Karpas-422 (cell line): ENCODE data around the gene SSBP3. TPM values are rescaled to one million over a fixed set of nuclear protein-coding genes. Genes with fewer than 3 reads are reported as not detected.

Source experiments
- DNase-seq: peaks from one replicate; pipeline ENCODE4 v3.0.0-alpha.2; 2015
- H2AFZ ChIP-seq: fragments of 200-600 bp; sonication (generic); 2 replicates; pipeline ENCODE4 v1.6.1; 2014; ENCODE audit warnings: antibody characterized with exemption, low read length, mixed read lengths
- H3K27ac ChIP-seq: fragments of 200-600 bp; sonication (generic); 2 replicates; pipeline ENCODE4 v1.5.1; 2014; ENCODE audit warnings: mild to moderate bottlenecking, low read length, moderate library complexity
- H3K27me3 ChIP-seq: fragments of 200-600 bp; sonication (generic); 2 replicates; pipeline ENCODE4 v1.6.1; 2014; ENCODE audit warnings: low read length, mixed read lengths
- H3K36me3 ChIP-seq: fragments of 200-600 bp; sonication (generic); 2 replicates; pipeline ENCODE4 v1.6.1; 2014; ENCODE audit warnings: low read length, mixed read lengths; ENCODE audit not compliant: insufficient read depth
- H3K4me1 ChIP-seq: fragments of 200-600 bp; sonication (generic); 2 replicates; pipeline ENCODE4 v1.6.1; 2014; ENCODE audit warnings: mild to moderate bottlenecking, low read length, mixed read lengths
- H3K4me2 ChIP-seq: fragments of 200-600 bp; sonication (generic); 2 replicates; pipeline ENCODE4 v1.6.1; 2014; ENCODE audit warnings: low read length, low read depth, mild to moderate bottlenecking; ENCODE audit not compliant: poor library complexity, severe bottlenecking
- H3K4me3 ChIP-seq: fragments of 200-600 bp; sonication (generic); 2 replicates; pipeline ENCODE4 v1.5.1; 2014; ENCODE audit warnings: mild to moderate bottlenecking, antibody characterized with exemption, low read length, mixed read lengths
- H3K79me2 ChIP-seq: fragments of 200-600 bp; sonication (generic); 2 replicates; pipeline ENCODE4 v1.6.1; 2014; ENCODE audit warnings: mild to moderate bottlenecking, low read length, mixed read lengths
- H3K9ac ChIP-seq: fragments of 200-600 bp; sonication (generic); 2 replicates; pipeline ENCODE4 v1.6.0; 2014; ENCODE audit warnings: low read length
- H3K9me2 ChIP-seq: fragments of 200-600 bp; sonication (generic), shearing (Covaris generic); replicated peaks from 2 replicates; pipeline ENCODE4 v1.6.0; 2014; ENCODE audit warnings: mild to moderate bottlenecking, low read length, moderate library complexity; ENCODE audit not compliant: insufficient read depth
- H3K9me3 ChIP-seq: fragments of 300-700, 200-600 bp; sonication (generic); 2 replicates; pipeline ENCODE4 v1.6.1; 2014; ENCODE audit warnings: low read length, mixed read lengths
- H4K20me1 ChIP-seq: fragments of 200-600 bp; sonication (generic); 2 replicates; pipeline ENCODE4 v1.6.1; 2014; ENCODE audit warnings: mild to moderate bottlenecking, antibody characterized with exemption, low read length, low read depth; ENCODE audit not compliant: insufficient read depth
- total RNA-seq: library from RNA; depleted of rRNA; stranded (reverse); fragments of >200 nt; shearing (Covaris generic); gene quantifications from 2 replicates; pipeline ENCODE4 v1.2.3, GENCODE V29; 2014; ENCODE audit warnings: low replicate concordance

Gene SSBP3
- total RNA-seq, 1 experiment from 2014 or later, result 4.7 TPM

DNA sequence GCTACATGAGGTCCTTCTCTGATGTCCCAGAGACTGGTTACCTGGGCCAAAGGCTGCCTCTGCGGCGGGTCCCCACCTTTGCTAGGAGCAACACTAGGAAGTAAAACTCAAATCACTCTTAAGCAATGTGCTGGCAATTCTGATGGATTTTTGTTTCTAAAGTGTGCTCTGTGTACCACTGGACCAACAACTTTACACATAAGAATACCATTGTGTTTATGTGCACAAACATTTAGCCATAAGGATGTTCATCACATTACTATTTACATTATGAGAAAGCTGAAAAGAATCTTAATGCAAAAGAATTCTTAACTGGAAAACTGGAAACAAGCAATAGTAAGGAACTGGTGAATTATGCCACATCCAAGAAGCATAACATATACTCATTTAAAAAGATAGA, 38.6 kb downstream of the SSBP3 start:
- no peaks in the 10 kb centered on the region; the same call in 1 of the 2 replicates for H4K20me1 ChIP-seq
- H3K4me2 ChIP-seq, result no peak overlapping the region
- H3K9ac ChIP-seq, result no peak overlapping the region
- no peaks in the 10 kb centered on the region for H3K79me2 ChIP-seq
- no peak overlapping the region for H3K27ac ChIP-seq
- peaks cover 13% of the 10 kb centered on the region for H3K4me1 ChIP-seq
- H2AFZ ChIP-seq, result no peak overlapping the region
- H3K36me3 ChIP-seq, result no peaks in the 10 kb centered on the region
- DNase-seq, result no peak
- H3K4me3 ChIP-seq, result no peak overlapping the region
- no peaks in the 10 kb centered on the region for H3K9me2 ChIP-seq
- H3K9me3 ChIP-seq, result no peaks in the 10 kb centered on the region
- no peaks in the 10 kb centered on the region for H3K27me3 ChIP-seq

DNA sequence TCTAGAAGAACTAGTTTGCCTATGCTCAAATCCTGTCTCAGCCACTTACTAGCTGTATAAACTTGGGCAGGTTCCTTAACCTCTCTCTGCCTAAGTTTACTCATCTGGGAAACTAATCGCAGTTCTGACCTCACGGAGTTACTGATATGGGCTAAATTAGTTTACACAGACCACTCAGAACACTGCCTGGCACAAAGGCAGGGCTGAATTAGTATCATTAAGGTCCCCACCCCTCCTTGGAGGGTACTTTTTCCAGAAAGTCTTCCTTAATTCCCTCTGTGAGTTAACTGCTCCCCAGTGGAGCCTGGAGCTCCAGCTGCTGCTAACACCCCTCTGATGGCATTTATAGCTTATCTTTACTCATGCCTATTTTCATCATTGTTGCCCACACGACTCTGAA, 40.3 kb downstream of the SSBP3 start:
- H3K79me2 ChIP-seq, result no peaks in the 10 kb centered on the region
- H3K4me3 ChIP-seq, result no peak overlapping the region
- no peaks in the 10 kb centered on the region for H3K27me3 ChIP-seq
- H3K9me3 ChIP-seq, result no peaks in the 10 kb centered on the region
- H3K4me1 ChIP-seq, result peaks cover 25% of the 10 kb centered on the region
- no peak overlapping the region for H3K4me2 ChIP-seq
- no peak overlapping the region for H2AFZ ChIP-seq
- H4K20me1 ChIP-seq, result no peaks in the 10 kb centered on the region; the same call in 1 of the 2 replicates
- H3K9me2 ChIP-seq, result no peaks in the 10 kb centered on the region
- H3K9ac ChIP-seq, result no peak overlapping the region
- H3K27ac ChIP-seq, result no peak overlapping the region
- H3K36me3 ChIP-seq, result no peaks in the 10 kb centered on the region
- DNase-seq, result no peak

DNA sequence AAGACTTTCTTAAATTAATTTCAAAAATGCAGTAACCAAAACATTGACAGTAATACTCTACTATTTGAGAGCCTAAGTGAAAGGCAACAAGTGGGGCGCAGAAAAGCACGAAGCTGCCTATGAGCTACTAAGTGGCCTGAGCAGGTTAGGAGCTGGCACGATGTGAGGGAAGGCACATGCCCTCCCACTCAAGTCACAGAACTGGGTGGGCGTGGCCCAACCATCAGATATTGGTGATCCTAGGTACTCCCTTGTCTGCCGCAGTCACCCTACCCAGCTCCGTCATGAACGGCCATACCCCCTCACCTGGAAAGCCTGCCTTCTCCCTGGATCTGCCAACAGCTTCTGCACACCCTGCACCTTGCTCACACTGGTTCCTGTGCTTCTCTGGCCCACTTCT, 40.8 kb downstream of the SSBP3 start:
- H3K9ac ChIP-seq, result no peak overlapping the region
- H3K9me3 ChIP-seq, result no peaks in the 10 kb centered on the region
- H4K20me1 ChIP-seq, result no peaks in the 10 kb centered on the region; the same call in 1 of the 2 replicates
- no peaks in the 10 kb centered on the region for H3K27me3 ChIP-seq
- no peaks in the 10 kb centered on the region for H3K9me2 ChIP-seq
- H3K4me1 ChIP-seq, result peaks cover 30% of the 10 kb centered on the region
- H3K4me3 ChIP-seq, result no peak overlapping the region
- no peak overlapping the region for H2AFZ ChIP-seq
- H3K36me3 ChIP-seq, result no peaks in the 10 kb centered on the region
- H3K4me2 ChIP-seq, result no peak overlapping the region
- no peak overlapping the region for H3K27ac ChIP-seq
- DNase-seq, result no peak
- no peaks in the 10 kb centered on the region for H3K79me2 ChIP-seq

- Histone ChIP-seq H3K4me2 (no peak overlapping the region), H3K27ac (no peak overlapping the region), H3K9ac (no peak overlapping the region), H3K4me3 (no peak overlapping the region), H2AFZ (no peak overlapping the region), H3K9me2 (no peaks in the 10 kb centered on the region), H4K20me1 (no peaks in the 10 kb centered on the region; the same call in 1 of the 2 replicates), H3K4me1 (peaks cover 34% of the 10 kb centered on the region), H3K9me3 (no peaks in the 10 kb centered on the region), H3K79me2 (no peaks in the 10 kb centered on the region), H3K36me3 (no peaks in the 10 kb centered on the region), H3K27me3 (no peaks in the 10 kb centered on the region)
- DNase-seq, result no peak
These were observed 41.2 kb downstream of the SSBP3 start for GRCh38 chr1:54364995-54365394.

DNA sequence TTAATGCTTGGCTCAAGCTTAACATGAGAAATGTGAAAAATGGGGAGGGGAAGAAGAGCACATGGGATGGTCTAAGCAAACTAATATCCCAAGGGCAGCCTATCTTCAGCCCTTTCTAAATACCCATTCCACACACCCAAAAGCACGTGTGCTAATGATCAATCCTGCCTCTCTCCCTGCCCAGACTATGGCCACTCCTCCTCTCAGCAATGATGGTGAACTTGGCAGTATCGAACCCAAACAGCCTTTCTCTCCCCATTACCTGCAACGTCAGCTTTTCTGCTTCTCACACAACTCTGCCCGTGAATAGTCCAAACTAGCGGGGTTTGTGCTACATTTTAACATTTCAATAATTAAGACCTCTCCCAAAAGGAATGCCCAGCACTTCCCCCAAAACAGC, 41.6 kb downstream of the SSBP3 start:
- Histone ChIP-seq H3K27ac (no peak overlapping the region), H4K20me1 (no peaks in the 10 kb centered on the region; the same call in 1 of the 2 replicates), H3K79me2 (no peaks in the 10 kb centered on the region), H3K4me3 (no peak overlapping the region), H3K9ac (no peak overlapping the region), H3K9me3 (no peaks in the 10 kb centered on the region), H3K36me3 (no peaks in the 10 kb centered on the region), H3K27me3 (no peaks in the 10 kb centered on the region), H2AFZ (no peak overlapping the region), H3K4me1 (peaks cover 35% of the 10 kb centered on the region), H3K4me2 (no peak overlapping the region), H3K9me2 (no peaks in the 10 kb centered on the region)
- DNase-seq, result no peak

GRCh38 chr1:54363925-54364324, 42.3 kb downstream of the SSBP3 start:
- no peak overlapping the region for H3K9ac ChIP-seq
- H3K4me3 ChIP-seq, result no peak overlapping the region
- no peaks in the 10 kb centered on the region for H3K27me3 ChIP-seq
- no peak for DNase-seq
- no peaks in the 10 kb centered on the region for H3K79me2 ChIP-seq
- no peaks in the 10 kb centered on the region for H3K9me3 ChIP-seq
- H3K4me2 ChIP-seq, result no peak overlapping the region
- no peaks in the 10 kb centered on the region; the same call in 1 of the 2 replicates for H4K20me1 ChIP-seq
- no peak overlapping the region for H2AFZ ChIP-seq
- H3K27ac ChIP-seq, result no peak overlapping the region
- H3K36me3 ChIP-seq, result no peaks in the 10 kb centered on the region
- H3K4me1 ChIP-seq, result peaks cover 35% of the 10 kb centered on the region
- no peaks in the 10 kb centered on the region for H3K9me2 ChIP-seq

GRCh38 chr1:54362881-54363340, 43.3 kb downstream of the SSBP3 start:
- H3K79me2 ChIP-seq, result no peaks in the 10 kb centered on the region
- no peaks in the 10 kb centered on the region for H3K9me3 ChIP-seq
- DNase-seq, result no peak
- H4K20me1 ChIP-seq, result no peaks in the 10 kb centered on the region; the same call in 1 of the 2 replicates
- no peaks in the 10 kb centered on the region for H3K36me3 ChIP-seq
- H3K9ac ChIP-seq, result no peak overlapping the region
- no peaks in the 10 kb centered on the region for H3K9me2 ChIP-seq
- peaks cover 35% of the 10 kb centered on the region for H3K4me1 ChIP-seq
- H2AFZ ChIP-seq, result no peak overlapping the region
- H3K4me2 ChIP-seq, result no peak overlapping the region
- no peak overlapping the region for H3K27ac ChIP-seq
- no peaks in the 10 kb centered on the region for H3K27me3 ChIP-seq
- H3K4me3 ChIP-seq, result no peak overlapping the region

DNA sequence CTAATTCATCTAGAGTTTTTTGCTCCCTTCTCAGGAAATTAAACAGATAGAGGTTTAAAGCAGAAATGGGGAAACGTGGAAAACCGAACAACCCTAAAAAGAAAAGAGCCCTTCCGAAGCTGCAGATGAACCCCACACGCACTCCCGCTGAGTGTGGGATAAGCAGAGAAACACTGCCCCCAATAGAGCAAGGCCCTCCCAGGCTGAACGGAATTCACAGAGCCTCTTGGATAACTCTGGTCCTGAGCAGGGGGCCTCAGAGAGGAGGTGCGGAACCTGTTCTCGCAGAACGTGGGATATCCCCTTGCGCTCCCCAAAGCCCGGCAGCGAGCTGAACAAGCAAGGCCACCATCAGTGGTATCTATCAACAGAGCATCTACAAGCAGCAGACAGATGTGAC, 44.9 kb downstream of the SSBP3 start:
- H3K36me3 ChIP-seq, result no peaks in the 10 kb centered on the region
- no peak overlapping the region for H2AFZ ChIP-seq
- H3K9me3 ChIP-seq, result no peaks in the 10 kb centered on the region
- no peaks in the 10 kb centered on the region; the same call in 1 of the 2 replicates for H4K20me1 ChIP-seq
- no peak overlapping the region for H3K27ac ChIP-seq
- no peak for DNase-seq
- H3K27me3 ChIP-seq, result no peaks in the 10 kb centered on the region
- no peaks in the 10 kb centered on the region for H3K9me2 ChIP-seq
- H3K9ac ChIP-seq, result no peak overlapping the region
- H3K4me2 ChIP-seq, result peak overlapping the region; percentile 59
- H3K4me1 ChIP-seq, result peaks cover 35% of the 10 kb centered on the region
- peak overlapping the region; percentile 29; the same call in 1 of the 2 replicates for H3K4me3 ChIP-seq
- no peaks in the 10 kb centered on the region for H3K79me2 ChIP-seq
